T-cell (primary cell): ENCODE data around the gene DNAJC25. TPM values are rescaled to one million over a fixed set of nuclear protein-coding genes. Genes with fewer than 3 reads are reported as not detected.

Experiments used
- ATAC-seq, 4 experiments: fragments of 200-7000 bp in 3 of 4; fragments of 150-1000 bp in 1 of 4; cut with Tn5 transposase; replicated peaks in 1 of 4; 1 replicate in 3 of 4; 2 replicates in 1 of 4; pipeline ENCODE4 v1.10.0; 2021; ENCODE audit warnings: moderate library complexity in 3 of 4, mild to moderate bottlenecking in 2 of 4, moderate number of reproducible peaks in 1 of 4
- CTCF ChIA-PET, 2 donors: fragments of 300-600 bp; sonication (Branson Sonifier 250); formaldehyde crosslinking; loops; one replicate each; lab custom pipeline; 2022; ENCODE audit warnings: antibody characterized with exemption in 2 of 2; lab: Charles Lee
- POLR2A ChIA-PET, 2 donors: fragments of 300-600 bp; sonication (Branson Sonifier 250); formaldehyde crosslinking; loops; one replicate each; lab custom pipeline; 2022; ENCODE audit warnings: antibody characterized with exemption in 2 of 2; lab: Charles Lee
- DNase-seq, 35 experiments: peaks; one replicate each; pipeline versions ENCODE4 v3.0.0 to v3.0.0-alpha.2; 2013 to 2023
- H3K27ac ChIP-seq: one replicate; pipeline ENCODE4 v1.5.1; 2013; ENCODE audit warnings: low read length
- H3K27me3 ChIP-seq, 2 experiments: replicated peaks in 1 of 2; 1 replicate in 1 of 2; 2 replicates in 1 of 2; pipeline versions ENCODE4 v1.6.1 to v1.7.0; 2013; ENCODE audit warnings: low read length in 1 of 2, mixed read lengths in 1 of 2; ENCODE audit not compliant: control insufficient read depth in 2 of 2, insufficient read depth in 2 of 2; ENCODE audit errors: extremely low read depth in 1 of 2
- H3K36me3 ChIP-seq, 2 donors: 1 replicate in 1 of 2; 2 replicates in 1 of 2; pipeline versions ENCODE4 v1.6.1 to v1.7.0; 2013; ENCODE audit warnings: low read length in 1 of 2; ENCODE audit not compliant: control insufficient read depth in 2 of 2, insufficient read depth in 1 of 2; ENCODE audit errors: extremely low read depth in 1 of 2
- H3K4me1 ChIP-seq, 2 experiments: 1 replicate in 1 of 2; 2 replicates in 1 of 2; pipeline versions ENCODE4 v1.6.1 to v1.7.0; 2013; ENCODE audit warnings: low read length in 2 of 2, mixed read lengths in 1 of 2; ENCODE audit not compliant: insufficient read depth in 2 of 2, control insufficient read depth in 1 of 2; ENCODE audit errors: extremely low read depth in 1 of 2
- H3K4me3 ChIP-seq, 2 donors: 1 replicate in 1 of 2; 2 replicates in 1 of 2; pipeline versions ENCODE4 v1.5.1 to v1.7.0; 2013; ENCODE audit warnings: mild to moderate bottlenecking in 2 of 2, low read length in 1 of 2, moderate library complexity in 1 of 2; ENCODE audit not compliant: control insufficient read depth in 1 of 2; ENCODE audit errors: extremely low read depth in 1 of 2
- H3K9me3 ChIP-seq: 2 replicates; pipeline ENCODE4 v1.7.0; 2013
- H3K27ac Mint-ChIP-seq, 2 donors: one replicate each; pipeline ENCODE4 v1.8.0; 2020 to 2021; ENCODE audit warnings: mild to moderate bottlenecking in 2 of 2, mixed read lengths in 2 of 2
- H3K27me3 Mint-ChIP-seq, 2 donors: one replicate each; pipeline ENCODE4 v1.8.0; 2021 to 2022; ENCODE audit warnings: mixed read lengths in 2 of 2
- H3K36me3 Mint-ChIP-seq: one replicate; pipeline ENCODE4 v1.8.0; 2021; ENCODE audit warnings: mixed read lengths
- H3K4me1 Mint-ChIP-seq, 3 donors: one replicate each; pipeline ENCODE4 v1.8.0; 2020 to 2022; ENCODE audit warnings: mixed read lengths in 3 of 3, mild to moderate bottlenecking in 1 of 3
- H3K4me3 Mint-ChIP-seq, 3 donors: one replicate each; pipeline ENCODE4 v1.8.0; 2020 to 2022; ENCODE audit warnings: mild to moderate bottlenecking in 3 of 3, mixed read lengths in 3 of 3, moderate library complexity in 3 of 3
- H3K9me3 Mint-ChIP-seq, 3 donors: one replicate each; pipeline ENCODE4 v1.8.0; 2020 to 2022; ENCODE audit warnings: mixed read lengths in 3 of 3
- WGBS: methylation state at CpG from one replicate; pipeline ENCODE4 v1.1.5; 2013; ENCODE audit warnings: missing lambda C conversion rate; ENCODE audit not compliant: insufficient coverage; 5-methylcytosine and 5-hydroxymethylcytosine counted together
- total RNA-seq, 35 experiments: library from RNA in 6 of 35; stranded (reverse) in 6 of 35; fragments of 120-200 nt in 1 of 35; gene quantifications; one replicate each; pipeline versions ENCODE4 v1.2.1 to v1.2.4 and lab custom pipeline; 2013 to 2026

Gene DNAJC25
- 1 to 10 TPM; 2.8 to 5.1 (median 3.6) TPM for total RNA-seq
- total RNA-seq (2013): 2.6 TPM
- total RNA-seq (lab: John Stamatoyannopoulos, UW): 3.8 to 14.2 (median 6.5) reads per million in 29 experiments

GRCh38 chr9:111631214-111631971, at the start of gene DNAJC25:
TSS of gene DNAJC25 (plus strand) at chr9:111631334. CDS start at chr9:111631408, 74 bp downstream.
- Histone ChIP-seq H3K27me3 (no peaks in the 10 kb centered on the region), H3K27ac (peak within 1 kb of the TSS; percentile 31), H3K4me1 (peaks cover 16 to 19% of the 10 kb centered on the region in 2 experiments), H3K9me3 (no peaks in the 10 kb centered on the region), H3K4me3 (peak within 1 kb of the TSS; percentile 60 to 93), H3K36me3 (no peaks in the 10 kb centered on the region)
- Mint-ChIP-seq H3K4me1 (peaks cover 44 to 51% (median 50%) of the 10 kb centered on the region in 3 donors), H3K9me3 (no peaks in the 10 kb centered on the region), H3K27ac (peak within 1 kb of the TSS; percentile 88 to 91), H3K36me3 (peaks cover 5% of the 10 kb centered on the region), H3K4me3 (peak within 1 kb of the TSS; percentile 80 to 96 (median 94)), H3K27me3 (no peaks in the 10 kb centered on the region)
- under 1% methylated on average over 79 of the region's 79 CpGs for WGBS
- peak; percentile 97 to 98 (median 98) for ATAC-seq
- peak; percentile 88 to 99 (median 96) for DNase-seq
- ChIA-PET CTCF (interaction anchor here in 1 of 2 donors (0.6 to 1.1 kb wide), 5 partner anchors 35 to 1770 kb away, joined by 3 to 4 read pairs (median 4); partner anchors contain the start of gene ALAD), POLR2A (interaction anchor here in 1 of 2 donors (0.5 to 1.0 kb wide), 4 partner anchors 10 to 284 kb away, joined by 3 to 4 read pairs (median 3); partner anchors contain the start of gene ECPAS)

- Histone ChIP-seq H3K27ac (no peak overlapping the region), H3K4me3 (no peak overlapping the region), H3K36me3 (no peaks in the 10 kb centered on the region), H3K9me3 (no peaks in the 10 kb centered on the region), H3K27me3 (peaks cover 0 to 2% of the 10 kb centered on the region in 2 experiments), H3K4me1 (no peaks in the 10 kb centered on the region)
- ATAC-seq (no peak), DNase-seq (no peak)
- no peaks in the 10 kb centered on the region for H3K4me1 Mint-ChIP-seq
- POLR2A ChIA-PET: interaction anchor here in 1 of 2 donors (0.6 kb wide), 1 partner anchor 491 kb away, joined by 6 read pairs; no protein-coding TSS in a partner anchor
- H3K4me3 Mint-ChIP-seq: no peak overlapping the region
- no peaks in the 10 kb centered on the region for H3K36me3 Mint-ChIP-seq
- CTCF ChIA-PET: no interaction called here
- H3K27me3 Mint-ChIP-seq: peaks cover 0 to 8% of the 10 kb centered on the region in 2 donors
- H3K9me3 Mint-ChIP-seq: no peaks in the 10 kb centered on the region
- no CpG with 5 or more reads among the region's 3 CpGs for WGBS
- H3K27ac Mint-ChIP-seq: no peak overlapping the region
Measured at GRCh38 chr9:111582888-111583287, 48.2 kb upstream of the DNAJC25 start.

- Mint-ChIP-seq H3K36me3 (no peaks in the 10 kb centered on the region), H3K27ac (no peak overlapping the region), H3K4me1 (no peaks in the 10 kb centered on the region), H3K9me3 (no peaks in the 10 kb centered on the region), H3K27me3 (peaks cover 1 to 8% of the 10 kb centered on the region in 2 donors), H3K4me3 (no peak overlapping the region)
- Histone ChIP-seq H3K36me3 (no peaks in the 10 kb centered on the region), H3K27ac (no peak overlapping the region), H3K9me3 (no peaks in the 10 kb centered on the region), H3K4me3 (no peak overlapping the region), H3K27me3 (peaks cover 0 to 3% of the 10 kb centered on the region in 2 experiments), H3K4me1 (no peaks in the 10 kb centered on the region)
- ChIA-PET POLR2A (no interaction called here), CTCF (interaction anchor here in 1 of 2 donors (0.7 kb wide), 1 partner anchor 86 kb away, joined by 3 read pairs; no protein-coding TSS in a partner anchor)
- DNase-seq: no peak
- WGBS: 84% methylated on average over 5 of the region's 5 CpGs
- ATAC-seq: no peak
Measured at GRCh38 chr9:111586378-111586777, 44.8 kb upstream of the DNAJC25 start.

GRCh38 chr9:111588846-111589245, 42.3 kb upstream of the DNAJC25 start:
- peaks cover 0 to 3% of the 10 kb centered on the region in 2 experiments for H3K27me3 ChIP-seq
- H3K27ac ChIP-seq: no peak overlapping the region
- no peaks in the 10 kb centered on the region for H3K36me3 ChIP-seq
- ChIA-PET CTCF (no interaction called here), POLR2A (interaction anchor here in 1 of 2 donors (0.6 kb wide), 1 partner anchor 29 kb away, joined by 18 read pairs; no protein-coding TSS in a partner anchor)
- Mint-ChIP-seq H3K27ac (no peak overlapping the region), H3K4me3 (no peak overlapping the region), H3K4me1 (no peaks in the 10 kb centered on the region), H3K9me3 (no peaks in the 10 kb centered on the region), H3K36me3 (no peaks in the 10 kb centered on the region), H3K27me3 (peaks cover 3 to 8% of the 10 kb centered on the region in 2 donors)
- H3K9me3 ChIP-seq: no peaks in the 10 kb centered on the region
- no peaks in the 10 kb centered on the region for H3K4me1 ChIP-seq
- no CpG with 5 or more reads among the region's 5 CpGs for whole genome bisulfite sequencing
- DNase-seq (no peak), ATAC-seq (no peak)
- no peak overlapping the region for H3K4me3 ChIP-seq

GRCh38 chr9:111597852-111598732, 33.0 kb upstream of the DNAJC25 start:
- CTCF ChIA-PET: interaction anchor here (0.6 to 1.4 kb wide), 11 partner anchors 23 to 1193 kb away, joined by 3 to 9 read pairs (median 4); no protein-coding TSS in a partner anchor
- DNase-seq: peak; percentile 28 to 81 (median 55)
- POLR2A ChIA-PET: interaction anchor here in 1 of 2 donors (0.8 kb wide), 1 partner anchor 114 kb away, joined by 3 read pairs; the partner anchor contains the start of gene ECPAS
- peak overlapping the region; percentile 83 to 91 (median 88) for H3K4me3 Mint-ChIP-seq
- Histone ChIP-seq H3K27ac (no peak overlapping the region), H3K27me3 (peaks cover 0 to 38% of the 10 kb centered on the region in 2 experiments), H3K9me3 (no peaks in the 10 kb centered on the region), H3K4me1 (peaks cover 2 to 24% of the 10 kb centered on the region in 2 experiments), H3K4me3 (peak overlapping the region; percentile 55 to 81), H3K36me3 (no peaks in the 10 kb centered on the region)
- 2% methylated on average over 32 of the region's 41 CpGs for WGBS
- H3K4me1 Mint-ChIP-seq: peaks cover 16 to 24% (median 21%) of the 10 kb centered on the region in 3 donors
- peak; percentile 51 to 86 (median 60) for ATAC-seq
- H3K9me3 Mint-ChIP-seq: no peaks in the 10 kb centered on the region
- no peaks in the 10 kb centered on the region for H3K36me3 Mint-ChIP-seq
- no peak overlapping the region for H3K27ac Mint-ChIP-seq
- H3K27me3 Mint-ChIP-seq: peaks cover 22 to 39% of the 10 kb centered on the region in 2 donors
